HepG2 (cell line): ENCODE measurements around the gene TMEM132D. TPM values are rescaled to one million over a fixed set of nuclear protein-coding genes. Genes with fewer than 3 reads are reported as not detected.

ENCODE experiments used
- JDP2 ChIP-seq: sonication (generic); formaldehyde crosslinking; IDR thresholded peaks from 2 replicates; pipeline ENCODE4 v1.8.1; 2022; ENCODE audit warnings: missing genetic modification reagents, borderline replicate concordance
- polyA plus RNA-seq, 8 experiments: library from polyadenylated mRNA; depleted of rRNA in 3 of 8; stranded (reverse) in 7 of 8; unstranded in 1 of 8; fragments of >200 nt; fragmentation: Illumina TruSeq in 4 of 8; extraction: Trizol in 4 of 8; gene quantifications; 2 replicates each; pipeline versions ENCODE4 v1.2.1 to v1.2.3, GENCODE V29; 2011 to 2016; ENCODE audit warnings: low read depth in 4 of 8, missing spikeins in 1 of 8, mixed read lengths in 1 of 8; ENCODE audit not compliant: insufficient read depth in 1 of 8
- total RNA-seq, 5 experiments: library from RNA; depleted of rRNA; stranded (reverse); fragments of >200 nt; fragmentation: Illumina TruSeq; extraction: Trizol; gene quantifications; 2 replicates each; pipeline ENCODE4 v1.2.3, GENCODE V29; 2016; ENCODE audit warnings: low read depth in 1 of 5
- TF ChIP-seq, protein P1 (sequence below), 2 experiments: sonication (generic) in 1 of 2; formaldehyde crosslinking in 1 of 2; IDR thresholded peaks; 2 replicates each; pipeline versions ENCODE4 v1.4.0 to v1.6.1; 2016 to 2020; ENCODE audit warnings: borderline replicate concordance in 1 of 2, low read depth in 1 of 2, mild to moderate bottlenecking in 1 of 2, missing genetic modification reagents in 1 of 2
- TF ChIP-seq, protein P2 (sequence below): sonication (generic); formaldehyde crosslinking; IDR thresholded peaks from 2 replicates; pipeline ENCODE4 v1.9.0; 2022; ENCODE audit warnings: low read depth, missing genetic modification reagents

The TMEM132D gene
- total and polyA plus RNA-seq, 2 of the 13 experiments (the other 11 are each of a cell fraction or from before 2014, with no cell fraction given): not detected

DNA sequence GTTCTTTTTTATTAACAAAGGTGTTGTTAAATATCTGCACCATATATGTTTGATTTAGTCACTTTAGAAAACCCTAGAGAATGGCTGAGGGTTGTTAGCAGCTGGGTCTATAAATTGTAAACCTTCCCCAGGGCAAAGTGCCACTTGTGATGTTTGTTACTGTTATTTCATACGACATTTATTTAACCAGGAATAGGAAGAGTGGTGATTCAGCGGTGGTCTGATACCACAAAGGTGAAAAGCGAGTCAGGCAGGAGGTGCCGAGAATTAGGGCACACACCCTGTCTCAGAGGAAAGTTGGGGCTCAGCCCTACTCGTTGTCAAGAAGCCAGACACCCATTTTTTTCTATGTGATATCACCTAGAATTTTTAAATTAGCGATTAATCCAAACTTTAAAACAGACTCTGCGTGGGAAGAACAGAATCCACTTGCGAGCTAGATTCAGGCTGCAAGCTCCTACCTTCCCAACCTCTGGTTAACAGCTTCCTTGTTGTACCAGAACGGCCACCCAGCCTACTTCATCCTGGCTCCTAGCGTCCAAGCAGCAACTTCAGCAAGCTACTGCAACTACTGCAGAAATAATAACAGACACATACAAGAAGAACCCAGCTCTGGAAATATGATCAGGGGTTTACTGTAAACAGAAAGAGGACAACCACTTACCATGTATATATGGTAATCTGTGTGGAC, 126.7 kb downstream of the TMEM132D start (continued):
- TF ChIP-seq, protein P1, sequence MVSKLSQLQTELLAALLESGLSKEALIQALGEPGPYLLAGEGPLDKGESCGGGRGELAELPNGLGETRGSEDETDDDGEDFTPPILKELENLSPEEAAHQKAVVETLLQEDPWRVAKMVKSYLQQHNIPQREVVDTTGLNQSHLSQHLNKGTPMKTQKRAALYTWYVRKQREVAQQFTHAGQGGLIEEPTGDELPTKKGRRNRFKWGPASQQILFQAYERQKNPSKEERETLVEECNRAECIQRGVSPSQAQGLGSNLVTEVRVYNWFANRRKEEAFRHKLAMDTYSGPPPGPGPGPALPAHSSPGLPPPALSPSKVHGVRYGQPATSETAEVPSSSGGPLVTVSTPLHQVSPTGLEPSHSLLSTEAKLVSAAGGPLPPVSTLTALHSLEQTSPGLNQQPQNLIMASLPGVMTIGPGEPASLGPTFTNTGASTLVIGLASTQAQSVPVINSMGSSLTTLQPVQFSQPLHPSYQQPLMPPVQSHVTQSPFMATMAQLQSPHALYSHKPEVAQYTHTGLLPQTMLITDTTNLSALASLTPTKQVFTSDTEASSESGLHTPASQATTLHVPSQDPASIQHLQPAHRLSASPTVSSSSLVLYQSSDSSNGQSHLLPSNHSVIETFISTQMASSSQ (IDR thresholded peaks at IDR 0.05; ENCODE audit: low read depth): no peak
- TF ChIP-seq, protein P1 (CRISPR knock-in tag; IDR thresholded peaks at IDR 0.05; ENCODE audit: borderline replicate concordance): no peak
- no peak for TF ChIP-seq JDP2 (CRISPR knock-in tag)
- TF ChIP-seq, protein P2, sequence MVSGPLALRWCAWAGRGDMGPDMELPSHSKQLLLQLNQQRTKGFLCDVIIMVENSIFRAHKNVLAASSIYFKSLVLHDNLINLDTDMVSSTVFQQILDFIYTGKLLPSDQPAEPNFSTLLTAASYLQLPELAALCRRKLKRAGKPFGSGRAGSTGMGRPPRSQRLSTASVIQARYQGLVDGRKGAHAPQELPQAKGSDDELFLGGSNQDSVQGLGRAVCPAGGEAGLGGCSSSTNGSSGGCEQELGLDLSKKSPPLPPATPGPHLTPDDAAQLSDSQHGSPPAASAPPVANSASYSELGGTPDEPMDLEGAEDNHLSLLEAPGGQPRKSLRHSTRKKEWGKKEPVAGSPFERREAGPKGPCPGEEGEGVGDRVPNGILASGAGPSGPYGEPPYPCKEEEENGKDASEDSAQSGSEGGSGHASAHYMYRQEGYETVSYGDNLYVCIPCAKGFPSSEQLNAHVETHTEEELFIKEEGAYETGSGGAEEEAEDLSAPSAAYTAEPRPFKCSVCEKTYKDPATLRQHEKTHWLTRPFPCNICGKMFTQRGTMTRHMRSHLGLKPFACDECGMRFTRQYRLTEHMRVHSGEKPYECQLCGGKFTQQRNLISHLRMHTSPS (CRISPR knock-in tag): no peak
